A549 (cell line): ENCODE data around the gene TOP3A. TPM values are rescaled to one million over a fixed set of nuclear protein-coding genes. Genes with fewer than 3 reads are reported as not detected.
A peak's percentile ranks its signal among the peaks of the same experiment; 100 is the strongest.

Experiments
- ATAC-seq, 2 experiments: fragments of 200-7000 bp in 1 of 2; fragments of >200 bp in 1 of 2; cut with Nextera tagmentation in 1 of 2; cut with Tn5 transposase in 1 of 2; 3 replicates each; pipeline versions ENCODE4 v1.8.0 to v1.9.1; 2018 to 2020; ENCODE audit warnings: mild to moderate bottlenecking in 1 of 2, moderate library complexity in 1 of 2
- CTCF ChIA-PET: fragments of 300-600 bp; sonication (Branson Sonifier 250); formaldehyde crosslinking; extraction: SDS; loops from one replicate; lab custom pipeline; 2021; ENCODE audit warnings: antibody characterized with exemption, inconsistent platforms; lab: Yijun Ruan, JAX
- POLR2A ChIA-PET: fragments of 350-600 bp; formaldehyde crosslinking; extraction: SDS; loops from one replicate; lab custom pipeline; 2021; ENCODE audit warnings: antibody characterized with exemption, inconsistent platforms; lab: Yijun Ruan, JAX
- DNase-seq, 2 experiments: peaks; one replicate each; pipeline versions ENCODE4 v3.0.0 to v3.0.0-alpha.2; 2011 to 2016; ENCODE audit warnings: low read depth in 1 of 2, low spot score in 1 of 2
- FAIRE-seq: peaks from 2 replicates; lab custom pipeline; 2011; peaks lifted over from hg19 to GRCh38; lab: Jason Lieb, UNC
- H3K27ac ChIP-seq, 2 experiments: fragments of >200 bp; sonication (Bioruptor Twin); formaldehyde crosslinking; 3 replicates each; pipeline ENCODE4 v1.5.1; 2016 to 2017
- H3K4me1 ChIP-seq: fragments of >200 bp; sonication (Bioruptor Twin); formaldehyde crosslinking; 3 replicates; pipeline ENCODE4 v1.6.1; 2016
- H3K4me2 ChIP-seq: fragments of >200 bp; sonication (Bioruptor Twin); formaldehyde crosslinking; 3 replicates; pipeline ENCODE4 v1.6.1; 2016
- H3K4me3 ChIP-seq: fragments of >200 bp; sonication (Bioruptor Twin); formaldehyde crosslinking; 3 replicates; pipeline ENCODE4 v1.5.1; 2016
- H3K9me3 ChIP-seq: fragments of >200 bp; sonication (Bioruptor Twin); formaldehyde crosslinking; 3 replicates; pipeline ENCODE4 v1.6.1; 2016
- CBX2 ChIP-seq: fragments of 200-600 bp; sonication (generic); IDR thresholded peaks from 2 replicates; pipeline ENCODE4 v1.6.1; 2016; ENCODE audit warnings: low read depth, mild to moderate bottlenecking, borderline replicate concordance
- CEBPB ChIP-seq, 2 experiments: fragments of >200 bp in 1 of 2; sonication (Bioruptor Twin) in 1 of 2; formaldehyde crosslinking in 1 of 2; IDR thresholded peaks; 2 replicates each; pipeline ENCODE4 v1.6.1; 2012 to 2016
- CHD2 ChIP-seq: fragments of 150-350 bp; IDR thresholded peaks from 2 replicates; pipeline ENCODE4 v1.6.1; 2014; ENCODE audit warnings: low read length; ENCODE audit not compliant: partially characterized antibody
- CHD4 ChIP-seq: fragments of 200-600 bp; sonication (generic); IDR thresholded peaks from 2 replicates; pipeline ENCODE4 v1.6.1; 2016; ENCODE audit warnings: antibody characterized with exemption, mild to moderate bottlenecking, borderline replicate concordance
- EHF ChIP-seq: fragments of 250-450 bp; sonication (Bioruptor Pico); IDR thresholded peaks from 2 replicates; pipeline ENCODE4 v1.5.0; 2020; ENCODE audit warnings: mild to moderate bottlenecking
- EHMT2 ChIP-seq: fragments of 200-600 bp; sonication (generic); IDR thresholded peaks from 2 replicates; pipeline ENCODE4 v1.6.1; 2016; ENCODE audit warnings: antibody characterized with exemption, low read depth, mild to moderate bottlenecking, moderate library complexity
- HDAC2 ChIP-seq: fragments of 200-600 bp; sonication (generic); IDR thresholded peaks from 2 replicates; pipeline ENCODE4 v1.6.1; 2016
- HEYL ChIP-seq: fragments of 250-450 bp; sonication (Bioruptor Pico); IDR thresholded peaks from 2 replicates; pipeline ENCODE4 v1.8.0; 2021; ENCODE audit warnings: mild to moderate bottlenecking, moderate library complexity
- HOXA7 ChIP-seq: fragments of 250-450 bp; sonication (Bioruptor Pico); IDR thresholded peaks from 2 replicates; pipeline ENCODE4 v1.5.0; 2020; ENCODE audit warnings: mild to moderate bottlenecking, moderate library complexity
- HOXB13 ChIP-seq: fragments of 250-450 bp; sonication (Bioruptor Pico); IDR thresholded peaks from 2 replicates; pipeline ENCODE4 v1.5.0; 2020; ENCODE audit warnings: low read depth, mild to moderate bottlenecking, moderate library complexity
- HOXB5 ChIP-seq: fragments of 250-450 bp; sonication (Bioruptor Pico); IDR thresholded peaks from 2 replicates; pipeline ENCODE4 v1.5.0; 2020; ENCODE audit warnings: mild to moderate bottlenecking, moderate library complexity
- JUN ChIP-seq, 2 experiments: fragments of >200 bp; sonication (Bioruptor Twin); formaldehyde crosslinking; IDR thresholded peaks; 2 replicates in 1 of 2; 3 replicates in 1 of 2; pipeline ENCODE4 v1.6.1; 2016 to 2017
- JUNB ChIP-seq: fragments of >200 bp; sonication (Bioruptor Twin); formaldehyde crosslinking; IDR thresholded peaks from 2 replicates; pipeline ENCODE4 v1.6.1; 2016
- KDM1A ChIP-seq: fragments of 200-600 bp; sonication (generic); IDR thresholded peaks from 2 replicates; pipeline ENCODE4 v1.6.1; 2016; ENCODE audit warnings: low read depth, mild to moderate bottlenecking
- KDM5A ChIP-seq: fragments of 200-600 bp; sonication (generic); IDR thresholded peaks from 2 replicates; pipeline ENCODE4 v1.6.1; 2016; ENCODE audit warnings: antibody characterized with exemption, mild to moderate bottlenecking
- MAFK ChIP-seq: fragments of 450-650 bp; IDR thresholded peaks from 2 replicates; pipeline ENCODE4 v1.6.1; 2014; ENCODE audit not compliant: partially characterized antibody
- MAZ ChIP-seq: fragments of 150-350 bp; IDR thresholded peaks from 2 replicates; pipeline ENCODE4 v1.6.1; 2014; ENCODE audit warnings: antibody characterized with exemption, low read depth, low read length, borderline replicate concordance
- MYC ChIP-seq: IDR thresholded peaks from 2 replicates; pipeline ENCODE4 v1.6.1; 2012; ENCODE audit warnings: mild to moderate bottlenecking, inconsistent platforms, low read length, improper control_type of control experiment, borderline replicate concordance
- PHF8 ChIP-seq: fragments of 200-600 bp; sonication (generic); IDR thresholded peaks from 2 replicates; pipeline ENCODE4 v1.6.1; 2016; ENCODE audit warnings: low read depth, mild to moderate bottlenecking, antibody characterized with exemption, moderate library complexity, borderline replicate concordance
- RARB ChIP-seq: fragments of 250-450 bp; sonication (Bioruptor Pico); IDR thresholded peaks from 2 replicates; pipeline ENCODE4 v1.8.0; 2021; ENCODE audit warnings: mild to moderate bottlenecking, moderate library complexity
- RFX5 ChIP-seq: fragments of 450-650 bp; IDR thresholded peaks from 2 replicates; pipeline ENCODE4 v1.7.1; 2014; ENCODE audit warnings: antibody characterized with exemption, mild to moderate bottlenecking, moderate library complexity
- SREBF2 ChIP-seq: fragments of 450-650 bp; IDR thresholded peaks from 2 replicates; pipeline ENCODE4 v1.6.1; 2014; ENCODE audit warnings: mild to moderate bottlenecking, moderate library complexity
- TP53 ChIP-seq: fragments of 250-450 bp; sonication (Bioruptor Pico); IDR thresholded peaks from 2 replicates; pipeline ENCODE4 v1.5.0; 2021; ENCODE audit warnings: mild to moderate bottlenecking, moderate library complexity
- ZC3H11A ChIP-seq: fragments of 450-650 bp; IDR thresholded peaks from 2 replicates; pipeline ENCODE4 v1.6.1; 2014; ENCODE audit warnings: antibody characterized with exemption, mild to moderate bottlenecking
- WGBS: methylation state at CpG from one replicate; pipeline ENCODE4 v1.1.6; 2017; ENCODE audit errors: missing lambda C conversion rate; 5-methylcytosine and 5-hydroxymethylcytosine counted together
- polyA plus RNA-seq, 4 experiments: library from polyadenylated mRNA; depleted of rRNA in 3 of 4; stranded (reverse); fragments of >200 nt; fragmentation: RNase III in 1 of 4; extraction: RNeasy Plus Mini Kit Qiagen cat#74134 plus additional on column Dnase treatment in 1 of 4; gene quantifications; 2 replicates in 3 of 4; 3 replicates in 1 of 4; pipeline ENCODE4 v1.2.3, GENCODE V29; 2011 to 2017
- TF ChIP-seq, protein P1 (sequence below): fragments of 250-450 bp; sonication (Bioruptor Pico); IDR thresholded peaks from 2 replicates; pipeline ENCODE4 v1.5.0; 2021; ENCODE audit warnings: mild to moderate bottlenecking, moderate library complexity, borderline replicate concordance
- TF ChIP-seq, protein P2 (sequence below): fragments of >200 bp; sonication (Bioruptor Twin); formaldehyde crosslinking; IDR thresholded peaks from 3 replicates; pipeline ENCODE4 v1.5.1; 2016

TOP3A gene
- polyA plus RNA-seq, 2 of the 4 experiments (the other 2 are of a cell fraction) = 29.0 to 29.3 TPM

DNA sequence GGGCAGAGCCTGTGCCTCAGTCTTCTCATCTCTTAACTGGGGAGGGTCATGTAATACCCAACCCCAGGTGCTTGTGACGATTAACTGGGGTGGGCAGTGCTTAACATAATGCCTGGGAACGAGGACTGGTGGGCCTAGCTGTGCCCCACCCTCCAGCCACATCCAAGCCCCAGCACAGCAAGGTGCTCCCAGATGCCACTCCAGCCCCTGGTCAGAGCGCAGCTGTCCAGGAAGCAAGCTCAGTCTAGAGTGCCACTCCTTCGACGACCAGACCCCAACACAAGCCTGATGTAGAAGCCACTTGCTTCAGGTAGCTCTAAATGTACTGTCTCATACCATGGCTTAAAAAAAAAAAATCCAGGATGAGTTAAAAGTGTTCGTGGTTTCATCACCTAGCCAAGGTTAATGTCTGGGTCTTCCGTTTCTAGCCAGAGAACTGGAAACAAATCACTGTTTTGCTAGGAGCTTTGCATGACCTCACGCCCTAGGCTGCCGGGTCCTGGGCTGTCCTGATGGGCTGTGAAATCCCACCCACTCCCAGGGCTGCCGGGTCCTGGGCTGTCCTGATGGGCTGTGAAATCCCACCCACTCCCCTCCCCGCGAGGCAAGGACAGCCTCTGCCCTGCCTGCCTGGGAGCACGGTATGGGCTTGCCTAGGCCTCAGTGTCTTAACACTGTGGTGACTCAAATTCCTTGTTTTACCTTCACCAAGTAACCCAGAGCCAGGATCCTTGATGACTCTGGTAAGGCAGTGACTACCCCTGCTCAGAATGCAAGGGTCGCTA, 46.7 kb downstream of the TOP3A start:
- ATAC-seq = peak; percentile 3 to 31; a peak in 3 of 6 replicates
- TF ChIP-seq KDM1A (no peak), JUNB (no peak), EHF (CRISPR knock-in tag) (no peak), CBX2 (no peak), CHD4 (no peak), CHD2 (no peak), TP53 (no peak), EHMT2 (no peak), ZC3H11A (no peak), JUN (IDR thresholded peaks at IDR 0.05) (no peak), MYC (no peak), CEBPB (IDR thresholded peaks at IDR 0.05) (no peak), MAFK (no peak), PHF8 (no peak), RARB (CRISPR knock-in tag) (no peak), MAZ (no peak)
- TF ChIP-seq, protein P1, sequence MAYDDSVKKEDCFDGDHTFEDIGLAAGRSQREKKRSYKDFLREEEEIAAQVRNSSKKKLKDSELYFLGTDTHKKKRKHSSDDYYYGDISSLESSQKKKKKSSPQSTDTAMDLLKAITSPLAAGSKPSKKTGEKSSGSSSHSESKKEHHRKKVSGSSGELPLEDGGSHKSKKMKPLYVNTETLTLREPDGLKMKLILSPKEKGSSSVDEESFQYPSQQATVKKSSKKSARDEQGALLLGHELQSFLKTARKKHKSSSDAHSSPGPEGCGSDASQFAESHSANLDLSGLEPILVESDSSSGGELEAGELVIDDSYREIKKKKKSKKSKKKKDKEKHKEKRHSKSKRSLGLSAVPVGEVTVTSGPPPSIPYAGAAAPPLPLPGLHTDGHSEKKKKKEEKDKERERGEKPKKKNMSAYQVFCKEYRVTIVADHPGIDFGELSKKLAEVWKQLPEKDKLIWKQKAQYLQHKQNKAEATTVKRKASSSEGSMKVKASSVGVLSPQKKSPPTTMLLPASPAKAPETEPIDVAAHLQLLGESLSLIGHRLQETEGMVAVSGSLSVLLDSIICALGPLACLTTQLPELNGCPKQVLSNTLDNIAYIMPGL (CRISPR knock-in tag) = no peak
- TF ChIP-seq, protein P2, sequence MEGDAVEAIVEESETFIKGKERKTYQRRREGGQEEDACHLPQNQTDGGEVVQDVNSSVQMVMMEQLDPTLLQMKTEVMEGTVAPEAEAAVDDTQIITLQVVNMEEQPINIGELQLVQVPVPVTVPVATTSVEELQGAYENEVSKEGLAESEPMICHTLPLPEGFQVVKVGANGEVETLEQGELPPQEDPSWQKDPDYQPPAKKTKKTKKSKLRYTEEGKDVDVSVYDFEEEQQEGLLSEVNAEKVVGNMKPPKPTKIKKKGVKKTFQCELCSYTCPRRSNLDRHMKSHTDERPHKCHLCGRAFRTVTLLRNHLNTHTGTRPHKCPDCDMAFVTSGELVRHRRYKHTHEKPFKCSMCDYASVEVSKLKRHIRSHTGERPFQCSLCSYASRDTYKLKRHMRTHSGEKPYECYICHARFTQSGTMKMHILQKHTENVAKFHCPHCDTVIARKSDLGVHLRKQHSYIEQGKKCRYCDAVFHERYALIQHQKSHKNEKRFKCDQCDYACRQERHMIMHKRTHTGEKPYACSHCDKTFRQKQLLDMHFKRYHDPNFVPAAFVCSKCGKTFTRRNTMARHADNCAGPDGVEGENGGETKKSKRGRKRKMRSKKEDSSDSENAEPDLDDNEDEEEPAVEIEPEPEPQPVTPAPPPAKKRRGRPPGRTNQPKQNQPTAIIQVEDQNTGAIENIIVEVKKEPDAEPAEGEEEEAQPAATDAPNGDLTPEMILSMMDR = no peak
- no peak for DNase-seq
- ChIA-PET CTCF (interaction anchor here (0.6 to 2.9 kb wide), 8 partner anchors 9 to 381 kb away, joined by 3 to 16 read pairs (median 4); no protein-coding TSS in a partner anchor), POLR2A (no interaction called here)
- FAIRE-seq = no peak
- Histone ChIP-seq H3K4me2 (no peak overlapping the region), H3K27ac (no peak overlapping the region), H3K9me3 (no peaks in the 10 kb centered on the region), H3K4me3 (no peak overlapping the region), H3K4me1 (no peaks in the 10 kb centered on the region)
- WGBS = 80% methylated on average over 14 of the region's 14 CpGs

DNA sequence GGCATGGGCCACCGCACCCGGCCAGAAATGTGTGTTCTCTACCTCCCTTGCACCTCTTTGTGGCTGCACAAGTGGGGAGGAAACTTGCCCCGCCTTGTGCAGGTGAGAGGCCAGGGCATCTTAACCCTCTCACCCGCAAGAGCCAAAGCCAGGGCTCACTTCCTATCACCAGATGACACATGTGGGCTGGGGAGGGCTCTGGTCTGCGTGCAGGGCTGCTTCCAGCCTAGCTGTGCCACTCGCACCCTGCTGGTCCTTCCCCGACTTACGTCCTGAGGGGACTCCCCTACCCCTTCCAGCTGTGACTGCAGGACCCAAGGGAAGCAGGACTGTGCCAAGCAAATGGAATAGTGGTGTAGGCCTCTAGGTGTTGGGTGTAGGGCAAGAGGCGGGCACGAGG, 47.4 kb downstream of the TOP3A start:
- H3K4me2 ChIP-seq = no peak overlapping the region
- no peaks in the 10 kb centered on the region for H3K9me3 ChIP-seq
- DNase-seq (no peak), FAIRE-seq (no peak), ATAC-seq (peak in 1 of 2 experiments; percentile 11; a peak in 3 of 6 replicates)
- TF ChIP-seq, protein P1 (CRISPR knock-in tag) = no peak
- TF ChIP-seq RFX5 = no peak
- TF ChIP-seq MAZ = no peak
- no peak for TF ChIP-seq HEYL
- no peak for TF ChIP-seq HOXA7
- no peak for TF ChIP-seq HOXB5
- TF ChIP-seq SREBF2 = no peak
- TF ChIP-seq HOXB13 (CRISPR knock-in tag) = no peak
- no peak for TF ChIP-seq HDAC2
- TF ChIP-seq KDM5A = no peak
- 80% methylated on average over 10 of the region's 10 CpGs for WGBS
- no peak overlapping the region for H3K4me3 ChIP-seq
- POLR2A ChIA-PET = no interaction called here
- CTCF ChIA-PET = interaction anchor here (0.6 to 2.9 kb wide), 4 partner anchors 9 to 380 kb away, joined by 3 to 16 read pairs (median 3); no protein-coding TSS in a partner anchor
- H3K27ac ChIP-seq = no peak overlapping the region
- H3K4me1 ChIP-seq = no peaks in the 10 kb centered on the region
